ENCODE measurements around the gene TSPAN14. TPM values are rescaled to one million over a fixed set of nuclear protein-coding genes. Genes with fewer than 3 reads are reported as not detected.

Gene TSPAN14
- total RNA-seq, 4 donors from 2014 or later, result 18.9 to 72.9 (median 55.8) TPM

DNA sequence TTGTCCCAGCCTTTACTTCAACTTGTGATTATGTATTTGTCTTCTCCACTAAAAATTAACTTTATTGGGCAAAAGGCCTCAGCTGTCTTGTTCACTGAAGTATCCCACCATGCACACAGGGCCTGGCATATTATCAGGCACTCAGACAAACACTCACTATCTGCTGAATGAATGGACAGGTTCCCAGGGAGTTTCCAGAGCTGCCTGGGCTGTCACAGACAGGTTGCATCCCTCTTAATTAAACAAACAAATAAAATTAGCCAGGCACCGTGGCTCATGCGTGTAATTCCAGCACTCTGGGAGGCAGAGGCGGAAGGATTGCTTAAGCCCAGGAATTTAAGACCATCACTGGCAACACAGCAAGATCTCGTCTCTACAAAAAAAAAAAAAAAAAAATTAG lies 1.5 kb upstream of the TSPAN14 start:
- intact Hi-C loops (cut with DNase I; ENCODE audit: low total_unique reads), result no loop called here
- no peaks in the 10 kb centered on the region for H3K27me3 ChIP-seq
- TF ChIP-seq, protein P1, sequence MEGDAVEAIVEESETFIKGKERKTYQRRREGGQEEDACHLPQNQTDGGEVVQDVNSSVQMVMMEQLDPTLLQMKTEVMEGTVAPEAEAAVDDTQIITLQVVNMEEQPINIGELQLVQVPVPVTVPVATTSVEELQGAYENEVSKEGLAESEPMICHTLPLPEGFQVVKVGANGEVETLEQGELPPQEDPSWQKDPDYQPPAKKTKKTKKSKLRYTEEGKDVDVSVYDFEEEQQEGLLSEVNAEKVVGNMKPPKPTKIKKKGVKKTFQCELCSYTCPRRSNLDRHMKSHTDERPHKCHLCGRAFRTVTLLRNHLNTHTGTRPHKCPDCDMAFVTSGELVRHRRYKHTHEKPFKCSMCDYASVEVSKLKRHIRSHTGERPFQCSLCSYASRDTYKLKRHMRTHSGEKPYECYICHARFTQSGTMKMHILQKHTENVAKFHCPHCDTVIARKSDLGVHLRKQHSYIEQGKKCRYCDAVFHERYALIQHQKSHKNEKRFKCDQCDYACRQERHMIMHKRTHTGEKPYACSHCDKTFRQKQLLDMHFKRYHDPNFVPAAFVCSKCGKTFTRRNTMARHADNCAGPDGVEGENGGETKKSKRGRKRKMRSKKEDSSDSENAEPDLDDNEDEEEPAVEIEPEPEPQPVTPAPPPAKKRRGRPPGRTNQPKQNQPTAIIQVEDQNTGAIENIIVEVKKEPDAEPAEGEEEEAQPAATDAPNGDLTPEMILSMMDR (IDR thresholded peaks at IDR 0.05), result no peak
- TF ChIP-seq POLR2AphosphoS5 (IDR thresholded peaks at IDR 0.05) (no peak), EP300 (IDR thresholded peaks at IDR 0.05; ENCODE audit: low read depth) (no peak), POLR2A (IDR thresholded peaks at IDR 0.05) (no peak)
- no peaks in the 10 kb centered on the region for H3K36me3 ChIP-seq
- no peak overlapping the region for H3K4me3 ChIP-seq
- H3K27ac ChIP-seq, result no peak overlapping the region
- WGBS, 2 donors (ENCODE audit: low coverage in 1 of 2), result 73% methylated on average over 4 of the region's 4 CpGs; no CpG with 5 or more reads in 1 of the 2 donors
- in situ Hi-C loops (cut with MboI; ENCODE audit: low pct_ligation_motif_present in 1 of 4, low pct_unique_long_range_greater_than_20kb in 1 of 4, low sequenced_read_pairs in 3 of 4), result loop anchor here in 1 of 4 donors (5.0 kb wide), 1 partner anchor 55 kb away; no protein-coding TSS in a partner anchor
- H3K9me3 ChIP-seq, result no peaks in the 10 kb centered on the region
- no peak for DNase-seq
- peaks cover 12 to 33% (median 28%) of the 10 kb centered on the region in 4 donors for H3K4me1 ChIP-seq

- Histone ChIP-seq H3K36me3 (no peaks in the 10 kb centered on the region), H3K9me3 (no peaks in the 10 kb centered on the region), H3K27me3 (no peaks in the 10 kb centered on the region), H3K4me1 (peaks cover 12 to 39% (median 34%) of the 10 kb centered on the region in 4 donors), H3K4me3 (peak overlapping the region; percentile 13 to 46 (median 23)), H3K27ac (peak overlapping the region; percentile 87 to 100 (median 90))
- no peak for DNase-seq
- 37 to 67% methylated on average over 7 to 23 of the region's 23 CpGs for WGBS, 2 donors (ENCODE audit: low coverage in 1 of 2)
- in situ Hi-C loops (cut with MboI; ENCODE audit: low pct_ligation_motif_present in 1 of 4, low pct_unique_long_range_greater_than_20kb in 1 of 4, low sequenced_read_pairs in 3 of 4) (loop anchor here in 1 of 4 donors (5.0 kb wide), 1 partner anchor 54 kb away; no protein-coding TSS in a partner anchor), intact Hi-C loops (cut with DNase I; ENCODE audit: low total_unique reads) (no loop called here)
- no peak for TF ChIP-seq EP300 (IDR thresholded peaks at IDR 0.05; ENCODE audit: low read depth)
- TF ChIP-seq POLR2AphosphoS5 (IDR thresholded peaks at IDR 0.05), result no peak
- TF ChIP-seq, protein P1 (IDR thresholded peaks at IDR 0.05), result peak in 1 of 5 experiments; percentile 11
- no peak for TF ChIP-seq POLR2A (IDR thresholded peaks at IDR 0.05)
These were observed 861 bp upstream of the TSPAN14 start for GRCh38 chr10:80453056-80453841.

GRCh38 chr10:80454513-80455460 lies 677 bp downstream of the TSPAN14 start:
- 1% methylated on average over 51 of the region's 81 CpGs; no CpG with 5 or more reads in 1 of the 2 donors for WGBS, 2 donors (ENCODE audit: low coverage in 1 of 2)
- Histone ChIP-seq H3K27ac (peak overlapping the region; percentile 97 to 100 (median 98)), H3K9me3 (no peaks in the 10 kb centered on the region), H3K4me3 (peak overlapping the region; percentile 78 to 98 (median 82)), H3K4me1 (peaks cover 27 to 52% (median 49%) of the 10 kb centered on the region in 4 donors), H3K27me3 (no peaks in the 10 kb centered on the region), H3K36me3 (no peaks in the 10 kb centered on the region)
- DNase-seq, result peak; percentile 86
- TF ChIP-seq, protein P1 (IDR thresholded peaks at IDR 0.05), result peak in 1 of 5 experiments; percentile 13
- peak; percentile 71 for TF ChIP-seq POLR2A (IDR thresholded peaks at IDR 0.05)
- TF ChIP-seq POLR2AphosphoS5 (IDR thresholded peaks at IDR 0.05), result peak; percentile 66 to 91 (median 88)
- TF ChIP-seq EP300 (IDR thresholded peaks at IDR 0.05; ENCODE audit: low read depth), result no peak
- in situ Hi-C loops (cut with MboI; ENCODE audit: low pct_ligation_motif_present in 1 of 4, low pct_unique_long_range_greater_than_20kb in 1 of 4, low sequenced_read_pairs in 3 of 4), result loop anchor here in 1 of 4 donors (5.0 kb wide), 1 partner anchor 53 kb away; no protein-coding TSS in a partner anchor
- intact Hi-C loops (cut with DNase I; ENCODE audit: low total_unique reads), result loop anchor here (2.0 kb wide), 1 partner anchor 44 kb away; no protein-coding TSS in a partner anchor
